ENCODE data around the gene SIX3.

DNA sequence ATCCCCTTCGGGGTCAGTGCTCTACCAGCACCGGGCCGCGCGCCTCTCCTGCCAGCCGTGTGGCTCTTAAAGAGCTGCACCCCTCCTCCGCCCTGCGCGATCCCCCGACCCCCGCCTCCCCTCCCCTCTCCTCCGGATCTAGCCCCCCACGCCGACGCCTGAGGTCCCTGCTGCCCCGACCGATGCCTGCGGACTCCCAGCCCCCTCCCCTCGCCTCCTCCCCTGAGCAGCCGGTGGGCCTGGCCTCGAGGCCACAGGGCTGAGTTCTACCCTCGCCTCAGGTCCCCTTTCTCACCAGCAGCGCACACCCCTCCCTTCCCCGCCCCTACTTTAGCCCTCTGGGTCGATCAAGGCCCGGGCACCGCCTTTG, 5.8 kb upstream of the SIX3 start:
- no peak for TF ChIP-seq CTCF (conservative IDR thresholded peaks at IDR 0.05; ENCODE audit: low read depth, low read length)
- no peak for TF ChIP-seq EZH2 (IDR thresholded peaks at IDR 0.05; ENCODE audit: borderline replicate concordance, low read depth, low read length, poor library complexity, severe bottlenecking)

All from A673 (cell line).